Panc1 (cell line): ENCODE results near the gene CYS1.

ENCODE experiments used
- CTCF ChIP-seq: fragments of 450-650 bp; IDR thresholded peaks from 2 replicates; pipeline ENCODE4 v1.5.1; 2017; ENCODE audit warnings: mild to moderate bottlenecking
- POLR2AphosphoS5 ChIP-seq: IDR thresholded peaks from 2 replicates; pipeline ENCODE4 v1.6.1; 2012; ENCODE audit warnings: mild to moderate bottlenecking, low read depth, low read length, moderate library complexity

GRCh38 chr2:10009811-10010781 lies 70.1 kb downstream of the CYS1 start:
- TF ChIP-seq CTCF, result no peak
- TF ChIP-seq POLR2AphosphoS5, result no peak
